Stomach (tissue), 4 donors: Measurements from ENCODE around the gene MSMP.

Source experiments
- CTCF ChIP-seq, 7 experiments: fragments of 450-650 bp in 4 of 7; fragments of 200-600 bp in 3 of 7; sonication (generic) in 3 of 7; IDR thresholded peaks; one replicate each; pipeline ENCODE4 v1.5.1; 2016 to 2019; ENCODE audit warnings: antibody characterized with exemption in 7 of 7, control low read depth in 2 of 7, mild to moderate bottlenecking in 1 of 7
- POLR2A ChIP-seq, 4 donors: fragments of 450-650 bp; IDR thresholded peaks; one replicate each; pipeline ENCODE4 v1.6.1; 2016; ENCODE audit warnings: antibody characterized with exemption in 4 of 4, control low read depth in 2 of 4, mild to moderate bottlenecking in 1 of 4, moderate library complexity in 1 of 4
- POLR2AphosphoS5 ChIP-seq, 3 donors: sonication (generic); formaldehyde crosslinking; IDR thresholded peaks; one replicate each; pipeline ENCODE4 v1.6.1; 2016; ENCODE audit warnings: antibody characterized with exemption in 3 of 3

- TF ChIP-seq CTCF (IDR thresholded peaks at IDR 0.05) (no peak), POLR2A (IDR thresholded peaks at IDR 0.05) (no peak), POLR2AphosphoS5 (IDR thresholded peaks at IDR 0.05) (no peak)
Observed at GRCh38 chr9:35757892-35758275, 3.8 kb upstream of the MSMP start.
